HG02885 (cell line): Measurements from ENCODE around the gene CCT6B.

Experiments used
- ATAC-seq: cut with Tn5 transposase; IDR thresholded peaks from one replicate; pipeline ENCODE4 v1.9.1; 2021; ENCODE audit warnings: mild to moderate bottlenecking; ENCODE audit not compliant: unreplicated experiment, poor library complexity

Gene CCT6B

DNA sequence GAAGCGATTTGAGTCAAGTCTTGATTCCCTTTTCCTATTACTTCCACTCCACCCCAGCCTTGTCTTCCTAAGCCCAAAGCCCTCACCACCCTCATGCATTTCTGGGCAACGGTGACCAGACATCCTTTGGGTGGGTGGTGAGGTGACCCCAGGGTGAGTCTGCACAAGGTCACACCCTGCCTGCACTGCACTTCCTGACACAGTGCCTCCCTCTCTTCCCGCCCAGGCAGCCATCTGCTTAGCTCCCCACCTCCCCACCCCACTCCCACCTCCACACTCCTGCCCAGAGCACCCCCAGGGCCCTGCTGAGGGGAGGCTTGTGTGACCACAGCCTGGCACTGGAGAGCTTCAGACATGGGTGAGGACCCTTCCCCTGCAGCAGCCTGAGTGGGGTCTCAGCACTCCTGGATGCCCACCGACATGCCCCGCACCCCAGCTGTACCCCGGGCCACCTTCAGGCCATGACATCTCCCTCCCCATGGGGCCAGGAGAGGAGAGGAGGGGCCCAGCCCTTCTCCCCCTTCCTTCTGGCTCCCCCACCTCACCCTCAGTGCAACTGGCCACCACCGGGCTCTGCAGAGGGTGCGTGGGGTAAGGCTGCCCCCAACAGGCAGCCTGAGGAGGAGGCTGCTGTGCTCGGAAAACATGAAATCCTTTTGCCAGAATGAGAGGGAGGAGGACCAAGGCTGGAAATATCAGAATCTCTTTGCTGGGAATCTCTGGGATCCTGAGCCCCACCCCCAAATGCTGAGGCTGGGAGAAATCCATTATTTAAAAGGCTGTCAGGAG, 68.6 kb downstream of the CCT6B start:
- ATAC-seq: no peak

DNA sequence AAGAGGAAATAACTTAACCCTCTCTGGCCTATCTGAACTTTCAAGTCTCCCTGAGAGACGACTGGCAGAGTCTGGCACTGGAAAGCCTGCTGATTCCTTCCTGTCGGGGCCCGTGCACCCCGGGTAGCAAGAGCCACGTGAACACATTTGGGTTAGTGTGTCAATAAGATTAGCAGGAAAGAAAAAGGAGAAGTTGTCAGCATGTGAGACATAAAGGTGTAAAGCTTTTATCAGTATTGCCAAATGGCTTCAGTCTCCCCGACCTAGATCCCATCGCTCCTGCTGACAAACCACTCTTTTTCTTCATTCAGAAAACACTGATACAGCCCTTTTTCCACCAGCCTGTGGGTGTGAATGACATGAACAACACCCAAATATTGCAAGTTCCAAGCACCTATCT, 74.4 kb downstream of the CCT6B start:
- no peak for ATAC-seq

GRCh38 chr17:34885076-34885475, 76.2 kb downstream of the CCT6B start:
- no peak for ATAC-seq

DNA sequence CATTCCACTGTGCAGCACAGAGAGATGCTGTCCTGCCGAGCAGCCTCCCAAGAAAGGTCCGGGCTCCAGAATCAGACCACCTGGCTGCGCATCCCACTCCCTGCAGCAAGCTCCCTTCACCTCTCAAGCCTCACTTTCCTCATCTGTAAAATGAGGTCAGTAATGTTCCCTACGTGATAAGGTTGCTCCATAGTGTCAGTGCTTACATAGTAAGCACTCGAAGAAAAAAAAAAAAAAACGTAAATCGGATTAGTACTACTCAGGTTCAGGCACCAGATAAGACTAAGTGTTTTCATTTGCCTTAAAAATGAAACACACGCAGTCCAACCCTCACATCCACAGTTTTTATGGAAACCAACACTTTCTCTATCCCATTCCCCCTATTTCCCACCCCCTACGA, 76.7 kb downstream of the CCT6B start:
- ATAC-seq: no peak

- no peak for ATAC-seq
Observed at GRCh38 chr17:34883106-34884000, 77.9 kb downstream of the CCT6B start.

- ATAC-seq: no peak
Observed at GRCh38 chr17:34879146-34879545, 82.1 kb downstream of the CCT6B start.
